ENCODE results near the gene FOXS1.

Gene FOXS1

GRCh38 chr20:31866221-31866620, 20.8 kb upstream of the FOXS1 start:
- no peaks in the 10 kb centered on the region for H4K20me1 ChIP-seq (ENCODE audit: insufficient read depth, low read length)
- H2AFZ ChIP-seq (ENCODE audit: low read depth, low read length) = no peak overlapping the region
- H3K9ac ChIP-seq (ENCODE audit: low read depth, low read length) = no peak overlapping the region
- H3K36me3 ChIP-seq (ENCODE audit: insufficient read depth, low read length) = no peaks in the 10 kb centered on the region
- H3K4me3 ChIP-seq (ENCODE audit: low read depth in 1 of 2, low read length in 2 of 2) = no peak overlapping the region
- no peak for TF ChIP-seq CTCF (IDR thresholded peaks at IDR 0.05; ENCODE audit: borderline replicate concordance, extremely low read depth, low read length, poor library complexity, severe bottlenecking)
- TF ChIP-seq EZH2 (IDR thresholded peaks at IDR 0.05; ENCODE audit: borderline replicate concordance, low read depth, low read length, severe bottlenecking) = no peak
- H3K4me1 ChIP-seq (ENCODE audit: insufficient read depth, low read length) = peaks cover 6% of the 10 kb centered on the region; the same call in 1 of the 2 replicates
- peaks cover 2% of the 10 kb centered on the region for H3K27me3 ChIP-seq (ENCODE audit: insufficient read depth, low read length, poor library complexity)
- H3K27ac ChIP-seq (ENCODE audit: low read length) = no peak overlapping the region
- H3K79me2 ChIP-seq (ENCODE audit: insufficient read depth, low read length) = no peaks in the 10 kb centered on the region
- no peak for ATAC-seq (ENCODE audit: insufficient read depth, low read depth)
- H3K4me2 ChIP-seq (ENCODE audit: insufficient read depth, low read length) = no peak overlapping the region
- no peaks in the 10 kb centered on the region for H3K9me3 ChIP-seq (ENCODE audit: insufficient read depth, low read length, severe bottlenecking)
- DNase-seq = no peak

GRCh38 chr20:31864521-31865400, 19.4 kb upstream of the FOXS1 start:
- no peak for ATAC-seq (ENCODE audit: insufficient read depth, low read depth)

GRCh38 chr20:31863296-31864085, 18.1 kb upstream of the FOXS1 start:
- Histone ChIP-seq H3K27ac (ENCODE audit: low read length) (no peak overlapping the region), H2AFZ (ENCODE audit: low read depth, low read length) (no peak overlapping the region), H3K9ac (ENCODE audit: low read depth, low read length) (no peak overlapping the region), H3K4me2 (ENCODE audit: insufficient read depth, low read length) (no peak overlapping the region), H3K79me2 (ENCODE audit: insufficient read depth, low read length) (no peaks in the 10 kb centered on the region), H3K4me3 (ENCODE audit: low read depth in 1 of 2, low read length in 2 of 2) (no peak overlapping the region), H3K9me3 (ENCODE audit: insufficient read depth, low read length, severe bottlenecking) (no peaks in the 10 kb centered on the region), H4K20me1 (ENCODE audit: insufficient read depth, low read length) (no peaks in the 10 kb centered on the region), H3K27me3 (ENCODE audit: insufficient read depth, low read length, poor library complexity) (peaks cover 25% of the 10 kb centered on the region), H3K36me3 (ENCODE audit: insufficient read depth, low read length) (no peaks in the 10 kb centered on the region), H3K4me1 (ENCODE audit: insufficient read depth, low read length) (peaks cover 20% of the 10 kb centered on the region)
- TF ChIP-seq CTCF (IDR thresholded peaks at IDR 0.05; ENCODE audit: borderline replicate concordance, extremely low read depth, low read length, poor library complexity, severe bottlenecking) (no peak), EZH2 (IDR thresholded peaks at IDR 0.05; ENCODE audit: borderline replicate concordance, low read depth, low read length, severe bottlenecking) (no peak)
- ATAC-seq (ENCODE audit: insufficient read depth, low read depth) (no peak), DNase-seq (no peak)

More at GRCh38 chr20:31864521-31865400, 19.4 kb upstream of the FOXS1 start:
- H4K20me1 ChIP-seq (ENCODE audit: insufficient read depth, low read length) = no peaks in the 10 kb centered on the region
- no peak for TF ChIP-seq EZH2 (IDR thresholded peaks at IDR 0.05; ENCODE audit: borderline replicate concordance, low read depth, low read length, severe bottlenecking)
- no peak overlapping the region for H2AFZ ChIP-seq (ENCODE audit: low read depth, low read length)
- no peak overlapping the region for H3K27ac ChIP-seq (ENCODE audit: low read length)
- DNase-seq = no peak
- no peaks in the 10 kb centered on the region for H3K36me3 ChIP-seq (ENCODE audit: insufficient read depth, low read length)
- no peaks in the 10 kb centered on the region for H3K79me2 ChIP-seq (ENCODE audit: insufficient read depth, low read length)
- no peak overlapping the region for H3K9ac ChIP-seq (ENCODE audit: low read depth, low read length)
- H3K4me3 ChIP-seq (ENCODE audit: low read depth in 1 of 2, low read length in 2 of 2) = no peak overlapping the region
- H3K4me1 ChIP-seq (ENCODE audit: insufficient read depth, low read length) = peaks cover 20% of the 10 kb centered on the region
- no peaks in the 10 kb centered on the region for H3K9me3 ChIP-seq (ENCODE audit: insufficient read depth, low read length, severe bottlenecking)
- H3K27me3 ChIP-seq (ENCODE audit: insufficient read depth, low read length, poor library complexity) = peaks cover 17% of the 10 kb centered on the region
- no peak overlapping the region for H3K4me2 ChIP-seq (ENCODE audit: insufficient read depth, low read length)

GRCh38 chr20:31862506-31862905, 17.1 kb upstream of the FOXS1 start:
- TF ChIP-seq EZH2 (IDR thresholded peaks at IDR 0.05; ENCODE audit: borderline replicate concordance, low read depth, low read length, severe bottlenecking) = no peak
- TF ChIP-seq CTCF (IDR thresholded peaks at IDR 0.05; ENCODE audit: borderline replicate concordance, extremely low read depth, low read length, poor library complexity, severe bottlenecking) = no peak
- H3K27ac ChIP-seq (ENCODE audit: low read length) = no peak overlapping the region
- DNase-seq (no peak), ATAC-seq (ENCODE audit: insufficient read depth, low read depth) (no peak)
- H3K4me3 ChIP-seq (ENCODE audit: low read depth in 1 of 2, low read length in 2 of 2) = no peak overlapping the region
- H3K27me3 ChIP-seq (ENCODE audit: insufficient read depth, low read length, poor library complexity) = peaks cover 30% of the 10 kb centered on the region
- H3K36me3 ChIP-seq (ENCODE audit: insufficient read depth, low read length) = no peaks in the 10 kb centered on the region
- H2AFZ ChIP-seq (ENCODE audit: low read depth, low read length) = no peak overlapping the region
- peaks cover 20% of the 10 kb centered on the region for H3K4me1 ChIP-seq (ENCODE audit: insufficient read depth, low read length)
- H4K20me1 ChIP-seq (ENCODE audit: insufficient read depth, low read length) = no peaks in the 10 kb centered on the region
- no peaks in the 10 kb centered on the region for H3K79me2 ChIP-seq (ENCODE audit: insufficient read depth, low read length)
- H3K4me2 ChIP-seq (ENCODE audit: insufficient read depth, low read length) = no peak overlapping the region
- H3K9ac ChIP-seq (ENCODE audit: low read depth, low read length) = no peak overlapping the region
- H3K9me3 ChIP-seq (ENCODE audit: insufficient read depth, low read length, severe bottlenecking) = no peaks in the 10 kb centered on the region
